ENCODE measurements around the gene ADGRF1. TPM values are rescaled to one million over a fixed set of nuclear protein-coding genes. Genes with fewer than 3 reads are reported as not detected.

Gene ADGRF1
- total RNA-seq, 5 donors from 2014 or later (not counting 1 experiment from before 2014, with no cell fraction given) = 0.19 to 0.32 TPM; not detected in 3

- H3K9me3 Mint-ChIP-seq = no peaks in the 10 kb centered on the region
- H3K27me3 ChIP-seq (replicated peaks in 1 of 2; ENCODE audit: control insufficient read depth in 2 of 2, extremely low read depth in 1 of 2, insufficient read depth in 2 of 2, low read length in 1 of 2) = peaks cover 0 to 2% of the 10 kb centered on the region in 2 experiments
- no peaks in the 10 kb centered on the region for H3K36me3 ChIP-seq (ENCODE audit: control insufficient read depth in 2 of 2, extremely low read depth in 1 of 2, insufficient read depth in 1 of 2, low read length in 1 of 2)
- H3K4me1 Mint-ChIP-seq = no peaks in the 10 kb centered on the region
- no peak overlapping the region for H3K27ac Mint-ChIP-seq
- ATAC-seq (replicated peaks in 1 of 4) (no peak), DNase-seq (no peak)
- ChIA-PET CTCF (interaction anchor here in 1 of 2 donors (0.7 kb wide), 1 partner anchor 39 kb away, joined by 3 read pairs; no protein-coding TSS in a partner anchor), POLR2A (no interaction called here)
- no peak overlapping the region for H3K4me3 ChIP-seq (ENCODE audit: control insufficient read depth in 1 of 2, extremely low read depth in 1 of 2, low read length in 1 of 2)
- H3K4me1 ChIP-seq (ENCODE audit: control insufficient read depth in 1 of 2, extremely low read depth in 1 of 2, insufficient read depth in 2 of 2, low read length in 2 of 2) = no peaks in the 10 kb centered on the region
- H3K4me3 Mint-ChIP-seq = no peak overlapping the region
- H3K27me3 Mint-ChIP-seq = peaks cover 5 to 11% of the 10 kb centered on the region in 2 donors
- 85% methylated on average over 3 of the region's 5 CpGs for WGBS (ENCODE audit: insufficient coverage)
- no peaks in the 10 kb centered on the region for H3K36me3 Mint-ChIP-seq
- H3K27ac ChIP-seq (ENCODE audit: low read length) = no peak overlapping the region
- H3K9me3 ChIP-seq = no peaks in the 10 kb centered on the region
Measured at GRCh38 chr6:47080083-47080596, 38.0 kb upstream of the ADGRF1 start.

DNA sequence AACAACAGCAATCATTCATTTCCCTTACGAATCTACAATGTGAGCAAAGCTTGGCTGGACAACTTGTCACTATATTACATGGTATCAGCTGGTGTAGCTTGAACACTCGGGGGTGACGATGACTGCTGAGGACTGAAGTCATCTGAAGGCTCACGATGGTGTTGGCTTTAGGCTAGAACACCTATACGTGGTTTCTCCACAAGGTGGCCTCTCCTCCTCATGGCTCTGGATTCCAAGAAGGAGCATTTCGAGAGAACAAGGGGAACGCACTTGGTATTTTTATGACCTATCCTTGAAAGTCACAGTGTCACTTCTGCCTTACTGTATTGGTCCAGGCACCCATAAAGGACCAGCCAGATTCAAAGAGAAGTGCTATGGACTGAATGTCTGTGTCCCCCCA lies 37.5 kb upstream of the ADGRF1 start:
- Mint-ChIP-seq H3K4me1 (no peaks in the 10 kb centered on the region), H3K36me3 (no peaks in the 10 kb centered on the region), H3K27me3 (peaks cover 6 to 9% of the 10 kb centered on the region in 2 donors), H3K9me3 (no peaks in the 10 kb centered on the region), H3K27ac (no peak overlapping the region), H3K4me3 (no peak overlapping the region)
- Histone ChIP-seq H3K27ac (ENCODE audit: low read length) (no peak overlapping the region), H3K4me3 (ENCODE audit: control insufficient read depth in 1 of 2, extremely low read depth in 1 of 2, low read length in 1 of 2) (no peak overlapping the region), H3K9me3 (no peaks in the 10 kb centered on the region), H3K4me1 (ENCODE audit: control insufficient read depth in 1 of 2, extremely low read depth in 1 of 2, insufficient read depth in 2 of 2, low read length in 2 of 2) (no peaks in the 10 kb centered on the region), H3K36me3 (ENCODE audit: control insufficient read depth in 2 of 2, extremely low read depth in 1 of 2, insufficient read depth in 1 of 2, low read length in 1 of 2) (no peaks in the 10 kb centered on the region), H3K27me3 (replicated peaks in 1 of 2; ENCODE audit: control insufficient read depth in 2 of 2, extremely low read depth in 1 of 2, insufficient read depth in 2 of 2, low read length in 1 of 2) (peaks cover 0 to 2% of the 10 kb centered on the region in 2 experiments)
- ChIA-PET CTCF (no interaction called here), POLR2A (no interaction called here)
- DNase-seq (no peak), ATAC-seq (replicated peaks in 1 of 4) (no peak)
- WGBS (ENCODE audit: insufficient coverage) = 84% methylated on average over 7 of the region's 7 CpGs

DNA sequence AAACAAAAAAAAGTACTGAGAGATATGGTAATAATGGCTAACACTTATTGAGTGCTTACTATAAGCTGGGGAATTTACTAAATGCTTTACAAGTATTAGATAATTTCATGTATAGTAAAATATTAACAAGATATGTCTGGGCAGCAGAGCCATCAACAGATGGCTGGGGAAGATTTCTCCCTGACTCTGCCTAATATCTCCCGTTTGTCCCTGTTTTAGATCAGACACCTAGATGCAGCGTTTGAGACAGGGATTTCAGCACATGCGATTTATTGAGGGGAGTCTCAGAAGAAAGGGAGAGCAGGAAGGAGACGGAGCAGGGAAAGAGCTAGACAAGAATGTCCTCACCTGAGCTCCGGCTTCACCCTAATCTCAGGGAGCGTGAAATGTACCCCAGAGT lies 36.9 kb upstream of the ADGRF1 start:
- no peaks in the 10 kb centered on the region for H3K36me3 ChIP-seq (ENCODE audit: control insufficient read depth in 2 of 2, extremely low read depth in 1 of 2, insufficient read depth in 1 of 2, low read length in 1 of 2)
- H3K4me1 ChIP-seq (ENCODE audit: control insufficient read depth in 1 of 2, extremely low read depth in 1 of 2, insufficient read depth in 2 of 2, low read length in 2 of 2) = no peaks in the 10 kb centered on the region
- 86% methylated on average over 6 of the region's 6 CpGs for WGBS (ENCODE audit: insufficient coverage)
- peaks cover 0 to 2% of the 10 kb centered on the region in 2 experiments for H3K27me3 ChIP-seq (replicated peaks in 1 of 2; ENCODE audit: control insufficient read depth in 2 of 2, extremely low read depth in 1 of 2, insufficient read depth in 2 of 2, low read length in 1 of 2)
- Mint-ChIP-seq H3K36me3 (no peaks in the 10 kb centered on the region), H3K9me3 (no peaks in the 10 kb centered on the region), H3K4me3 (no peak overlapping the region), H3K4me1 (no peaks in the 10 kb centered on the region), H3K27me3 (peaks cover 6 to 9% of the 10 kb centered on the region in 2 donors), H3K27ac (no peak overlapping the region)
- H3K4me3 ChIP-seq (ENCODE audit: control insufficient read depth in 1 of 2, extremely low read depth in 1 of 2, low read length in 1 of 2) = no peak overlapping the region
- POLR2A ChIA-PET = no interaction called here
- CTCF ChIA-PET = no interaction called here
- ATAC-seq (replicated peaks in 1 of 4) (no peak), DNase-seq (no peak)
- no peaks in the 10 kb centered on the region for H3K9me3 ChIP-seq
- H3K27ac ChIP-seq (ENCODE audit: low read length) = no peak overlapping the region

- DNase-seq = no peak
- WGBS (ENCODE audit: insufficient coverage) = 53% methylated on average over 3 of the region's 9 CpGs
- H3K4me1 ChIP-seq (ENCODE audit: control insufficient read depth in 1 of 2, extremely low read depth in 1 of 2, insufficient read depth in 2 of 2, low read length in 2 of 2) = no peaks in the 10 kb centered on the region
- Mint-ChIP-seq H3K9me3 (no peaks in the 10 kb centered on the region), H3K27ac (no peak overlapping the region), H3K27me3 (peaks cover 8 to 9% of the 10 kb centered on the region in 2 donors), H3K4me1 (no peaks in the 10 kb centered on the region), H3K4me3 (no peak overlapping the region), H3K36me3 (no peaks in the 10 kb centered on the region)
- no peak overlapping the region for H3K4me3 ChIP-seq (ENCODE audit: control insufficient read depth in 1 of 2, extremely low read depth in 1 of 2, low read length in 1 of 2)
- ATAC-seq (replicated peaks in 1 of 4) = no peak
- ChIA-PET POLR2A (no interaction called here), CTCF (no interaction called here)
- H3K36me3 ChIP-seq (ENCODE audit: control insufficient read depth in 2 of 2, extremely low read depth in 1 of 2, insufficient read depth in 1 of 2, low read length in 1 of 2) = no peaks in the 10 kb centered on the region
- H3K27me3 ChIP-seq (replicated peaks in 1 of 2; ENCODE audit: control insufficient read depth in 2 of 2, extremely low read depth in 1 of 2, insufficient read depth in 2 of 2, low read length in 1 of 2) = peaks cover 0 to 2% of the 10 kb centered on the region in 2 experiments
- H3K27ac ChIP-seq (ENCODE audit: low read length) = no peak overlapping the region
- no peaks in the 10 kb centered on the region for H3K9me3 ChIP-seq
Measured at GRCh38 chr6:47076422-47077344, 34.6 kb upstream of the ADGRF1 start.

DNA sequence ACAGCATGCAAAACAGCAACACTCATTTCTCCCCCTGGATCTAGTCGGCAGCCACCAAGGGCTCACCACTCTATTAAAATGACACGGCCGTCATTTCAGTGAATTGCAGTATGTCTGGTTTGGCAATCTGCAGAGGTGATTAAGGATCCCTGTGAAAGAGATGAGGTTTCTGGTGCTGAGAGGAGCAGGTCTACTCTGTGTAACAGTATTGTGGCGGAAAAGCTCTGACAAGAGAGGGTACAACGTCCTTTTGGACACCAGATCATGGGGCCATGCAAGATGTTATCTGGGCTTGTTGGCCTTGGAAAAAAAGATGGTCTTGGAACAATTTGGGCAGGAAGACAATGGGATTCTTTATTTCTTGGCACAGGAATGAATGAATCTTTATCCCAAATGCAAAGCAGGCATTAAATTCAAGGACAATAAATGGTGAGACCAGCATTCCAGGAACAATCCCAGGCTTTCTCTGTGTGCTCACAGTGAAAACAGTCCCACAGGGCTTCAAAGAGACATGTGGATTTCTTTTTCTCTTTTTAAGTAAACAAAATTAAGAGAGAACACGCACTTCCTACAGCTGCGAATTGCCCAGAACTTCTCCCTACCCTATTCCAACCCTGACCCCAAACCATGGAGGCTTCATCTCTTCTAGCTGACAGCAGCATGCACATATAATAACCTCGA lies 33.7 kb upstream of the ADGRF1 start:
- H3K27me3 Mint-ChIP-seq = peaks cover 9% of the 10 kb centered on the region in 2 donors
- H3K27me3 ChIP-seq (replicated peaks in 1 of 2; ENCODE audit: control insufficient read depth in 2 of 2, extremely low read depth in 1 of 2, insufficient read depth in 2 of 2, low read length in 1 of 2) = peaks cover 0 to 2% of the 10 kb centered on the region in 2 experiments
- H3K4me1 ChIP-seq (ENCODE audit: control insufficient read depth in 1 of 2, extremely low read depth in 1 of 2, insufficient read depth in 2 of 2, low read length in 2 of 2) = no peaks in the 10 kb centered on the region
- H3K9me3 Mint-ChIP-seq = no peaks in the 10 kb centered on the region
- WGBS (ENCODE audit: insufficient coverage) = 79% methylated on average over 6 of the region's 8 CpGs
- no peak overlapping the region for H3K27ac ChIP-seq (ENCODE audit: low read length)
- H3K36me3 ChIP-seq (ENCODE audit: control insufficient read depth in 2 of 2, extremely low read depth in 1 of 2, insufficient read depth in 1 of 2, low read length in 1 of 2) = no peaks in the 10 kb centered on the region
- ChIA-PET CTCF (no interaction called here), POLR2A (interaction anchor here in 1 of 2 donors (0.6 kb wide), 1 partner anchor 10 kb away, joined by 5 read pairs; no protein-coding TSS in a partner anchor)
- no peak for DNase-seq
- no peak overlapping the region for H3K4me3 ChIP-seq (ENCODE audit: control insufficient read depth in 1 of 2, extremely low read depth in 1 of 2, low read length in 1 of 2)
- no peak for ATAC-seq (replicated peaks in 1 of 4)
- no peak overlapping the region for H3K4me3 Mint-ChIP-seq
- H3K9me3 ChIP-seq = no peaks in the 10 kb centered on the region
- H3K27ac Mint-ChIP-seq = no peak overlapping the region
- no peaks in the 10 kb centered on the region for H3K36me3 Mint-ChIP-seq
- H3K4me1 Mint-ChIP-seq = no peaks in the 10 kb centered on the region

DNA sequence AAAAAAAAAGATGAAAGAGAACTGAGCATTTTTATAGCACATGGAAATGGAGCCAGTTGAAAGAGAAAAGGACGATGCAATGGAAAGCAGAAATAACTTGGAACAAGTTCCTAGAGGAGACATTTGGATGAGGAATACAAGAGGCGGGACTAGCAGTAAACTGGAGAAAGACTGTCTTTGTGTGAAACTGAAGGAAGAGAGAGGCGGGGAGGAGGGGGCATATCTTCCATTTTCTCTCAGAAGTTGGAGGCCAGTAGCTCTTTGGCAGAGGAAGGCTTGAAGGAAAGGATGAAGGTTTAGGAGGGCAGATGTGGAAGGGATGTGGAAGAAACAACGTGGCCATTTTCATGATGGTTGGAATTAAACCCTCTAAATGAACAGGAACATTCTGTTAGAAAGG lies 33.0 kb upstream of the ADGRF1 start:
- H3K9me3 Mint-ChIP-seq = no peaks in the 10 kb centered on the region

More for the DNA sequence above, 33.0 kb upstream of the ADGRF1 start:
- no peak overlapping the region for H3K27ac Mint-ChIP-seq
- H3K4me1 Mint-ChIP-seq = no peaks in the 10 kb centered on the region
- H3K36me3 ChIP-seq (ENCODE audit: control insufficient read depth in 2 of 2, extremely low read depth in 1 of 2, insufficient read depth in 1 of 2, low read length in 1 of 2) = no peaks in the 10 kb centered on the region
- POLR2A ChIA-PET = interaction anchor here in 1 of 2 donors (0.6 kb wide), 1 partner anchor 9 kb away, joined by 5 read pairs; no protein-coding TSS in a partner anchor
- H3K4me3 ChIP-seq (ENCODE audit: control insufficient read depth in 1 of 2, extremely low read depth in 1 of 2, low read length in 1 of 2) = no peak overlapping the region
- ATAC-seq (replicated peaks in 1 of 4) (no peak), DNase-seq (no peak)
- no peaks in the 10 kb centered on the region for H3K9me3 ChIP-seq
- H3K27me3 Mint-ChIP-seq = peaks cover 9% of the 10 kb centered on the region in 2 donors
- WGBS (ENCODE audit: insufficient coverage) = 79% methylated on average over 4 of the region's 4 CpGs
- no peak overlapping the region for H3K4me3 Mint-ChIP-seq
- peaks cover 0 to 2% of the 10 kb centered on the region in 2 experiments for H3K27me3 ChIP-seq (replicated peaks in 1 of 2; ENCODE audit: control insufficient read depth in 2 of 2, extremely low read depth in 1 of 2, insufficient read depth in 2 of 2, low read length in 1 of 2)
- no peak overlapping the region for H3K27ac ChIP-seq (ENCODE audit: low read length)
- no peaks in the 10 kb centered on the region for H3K4me1 ChIP-seq (ENCODE audit: control insufficient read depth in 1 of 2, extremely low read depth in 1 of 2, insufficient read depth in 2 of 2, low read length in 2 of 2)
- CTCF ChIA-PET = interaction anchor here in 1 of 2 donors (0.6 kb wide), 1 partner anchor 289 kb away, joined by 3 read pairs; no protein-coding TSS in a partner anchor
- no peaks in the 10 kb centered on the region for H3K36me3 Mint-ChIP-seq
